NCI-H524 treated with DMSO at 0.1 percent for 48 hours (cell line): Measurements from ENCODE around the gene COX7A2L.
"Not testable (repeated sequence)": the region's sequence is repeated elsewhere in the genome, so short reads cannot be mapped to it uniquely, and the experiment has no call there.

Source experiments
- DNase-seq: peaks from one replicate; lab custom pipeline; 2025; lab: John Stamatoyannopoulos, UW

The COX7A2L gene

DNA sequence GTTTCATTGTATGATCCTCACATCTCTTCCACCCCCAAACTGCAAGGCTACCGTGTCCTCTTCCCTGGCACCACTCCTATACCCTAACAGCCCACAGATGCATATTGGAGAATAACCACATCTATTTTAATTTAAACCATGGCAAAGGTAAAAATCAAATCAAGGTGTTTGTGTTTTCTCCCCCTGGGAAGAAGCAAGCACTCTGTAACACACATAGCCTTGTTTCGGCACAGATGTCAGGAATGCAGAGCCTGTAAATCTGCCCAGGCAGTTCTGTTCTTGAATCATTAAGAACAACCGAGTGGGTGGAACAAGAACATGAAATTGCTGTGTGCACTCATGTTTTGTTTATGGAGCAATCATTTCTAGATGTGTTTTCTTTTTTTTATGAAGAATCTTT, 6.8 kb upstream of the COX7A2L start:
- DNase-seq = no peak

DNA sequence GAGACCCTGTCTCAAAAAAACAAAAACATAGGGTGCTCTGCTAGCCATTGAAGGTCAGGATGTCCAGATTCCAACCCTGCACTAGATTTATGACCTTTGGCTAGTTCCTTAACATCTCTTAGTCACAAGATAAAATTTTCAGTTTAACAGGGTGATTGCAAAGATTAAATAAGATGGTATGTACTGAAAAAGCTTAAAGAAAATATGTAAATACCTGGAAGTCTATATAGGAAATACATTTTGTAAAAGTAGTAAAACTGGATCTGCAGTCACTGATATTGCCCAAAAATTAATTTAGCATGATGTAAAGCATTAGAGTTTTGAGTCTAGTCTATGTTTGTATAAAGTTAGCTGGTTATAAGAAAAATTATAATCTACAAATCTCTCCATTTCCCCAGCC, 5.4 kb upstream of the COX7A2L start:
- no peak for DNase-seq

DNA sequence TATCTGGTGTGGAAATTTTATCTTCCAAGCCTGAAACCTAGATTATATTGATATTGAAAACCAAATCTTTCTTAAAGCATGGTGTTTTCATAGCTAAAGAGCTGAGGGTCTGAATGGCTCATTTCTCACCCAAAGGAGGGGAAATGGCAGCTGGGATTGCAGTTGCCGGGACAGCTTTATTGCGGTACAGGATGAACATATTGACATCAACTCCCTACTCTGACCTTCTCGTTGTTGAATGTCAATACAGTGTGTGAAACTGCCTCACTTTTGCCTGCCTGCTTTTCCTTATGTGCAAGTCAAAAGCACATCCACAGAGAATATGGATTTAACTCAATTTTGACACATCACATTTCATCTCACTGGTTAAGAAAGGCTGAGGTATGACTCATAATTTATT, 3.6 kb upstream of the COX7A2L start:
- no peak for DNase-seq

DNA sequence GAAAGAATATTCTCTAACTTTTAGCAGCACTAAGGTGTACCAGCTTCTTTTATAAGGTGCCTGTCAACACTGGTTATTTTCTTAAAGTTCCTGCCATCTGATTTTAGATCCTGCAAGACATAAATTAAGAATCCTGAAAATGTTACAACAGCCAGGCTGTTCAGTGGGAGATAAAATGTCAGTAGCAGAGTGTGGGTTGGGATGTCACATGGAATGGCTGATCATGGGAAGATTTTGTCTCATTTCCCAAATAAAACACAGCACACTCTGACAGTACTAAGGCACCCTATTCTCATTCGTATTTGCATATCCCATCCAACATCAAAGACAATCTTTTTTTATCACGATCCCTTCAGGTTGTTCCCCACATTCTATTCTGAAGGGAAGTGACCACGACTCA, 2.4 kb upstream of the COX7A2L start:
- DNase-seq = no peak

DNA sequence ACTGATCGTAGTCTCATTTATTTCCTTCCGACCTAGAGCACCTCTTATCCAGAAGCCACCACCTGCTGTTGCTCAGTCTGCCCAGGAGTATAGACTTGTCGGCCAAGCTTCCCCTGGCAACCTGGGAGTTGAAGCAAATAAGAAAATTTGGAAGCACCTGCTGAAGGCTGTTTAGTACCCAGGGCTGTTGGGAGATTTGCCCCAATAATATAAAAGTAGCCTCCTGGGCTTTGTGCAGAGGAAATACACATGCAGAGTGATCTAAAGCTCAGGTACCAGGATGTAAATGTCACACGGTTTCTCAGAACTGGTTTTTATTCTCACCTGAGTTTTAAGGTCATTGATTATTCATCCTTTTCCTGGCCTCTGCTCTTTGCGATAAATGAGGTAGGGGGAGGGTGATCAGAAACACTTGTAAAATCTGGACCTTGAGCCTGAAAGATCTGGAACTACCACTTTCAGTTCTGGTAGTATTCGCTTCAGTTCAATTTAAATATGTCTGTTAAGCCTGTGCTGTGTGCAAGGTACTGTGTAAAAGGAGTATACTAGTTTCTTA, 789 bp upstream of the COX7A2L start:
- DNase-seq = no peak

DNA sequence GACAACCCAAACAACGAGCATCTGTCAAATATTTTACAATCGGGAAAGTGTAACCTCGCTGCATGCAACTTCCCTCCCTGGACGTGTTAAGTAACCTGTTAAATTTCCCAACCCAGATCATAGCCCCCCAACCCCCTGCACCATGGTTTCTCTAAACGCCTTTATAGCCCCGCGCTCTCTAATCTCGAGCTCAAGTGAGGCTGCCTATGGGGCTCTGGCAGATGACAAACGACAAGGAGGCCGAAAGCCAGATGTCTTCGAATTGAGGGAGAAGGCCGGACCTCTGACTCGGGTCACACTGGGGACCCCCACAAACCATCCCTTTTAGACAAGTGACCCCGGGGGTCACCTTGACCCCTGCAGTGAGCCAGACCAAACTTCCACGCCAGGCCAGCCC, 526 bp downstream of the COX7A2L start:
- DNase-seq = no peak

DNA sequence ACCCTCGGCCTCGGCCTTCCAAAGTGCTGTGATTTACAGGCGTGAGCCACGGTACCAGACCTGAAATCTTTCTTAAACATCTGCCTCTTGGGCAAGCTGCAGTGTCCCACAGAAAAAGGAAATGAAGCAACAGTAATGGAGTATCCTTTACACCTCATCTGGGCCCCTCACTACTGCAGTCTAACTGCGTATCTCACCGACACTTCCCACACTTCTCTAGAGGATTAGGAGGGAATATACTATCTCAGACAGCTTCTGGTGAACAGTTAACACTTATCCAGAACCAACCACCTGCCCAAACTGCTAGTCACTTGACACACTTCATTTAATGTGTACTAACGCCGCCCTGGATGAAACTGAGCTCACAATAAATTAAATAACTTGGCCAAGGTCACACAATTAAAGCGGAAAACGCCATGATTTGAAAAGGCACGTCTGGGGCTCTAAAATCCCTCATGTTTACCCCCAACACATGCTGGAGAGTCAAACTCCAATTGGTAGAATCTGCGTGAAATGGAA, 993 bp downstream of the COX7A2L start:
- peak; percentile 39 for DNase-seq

DNA sequence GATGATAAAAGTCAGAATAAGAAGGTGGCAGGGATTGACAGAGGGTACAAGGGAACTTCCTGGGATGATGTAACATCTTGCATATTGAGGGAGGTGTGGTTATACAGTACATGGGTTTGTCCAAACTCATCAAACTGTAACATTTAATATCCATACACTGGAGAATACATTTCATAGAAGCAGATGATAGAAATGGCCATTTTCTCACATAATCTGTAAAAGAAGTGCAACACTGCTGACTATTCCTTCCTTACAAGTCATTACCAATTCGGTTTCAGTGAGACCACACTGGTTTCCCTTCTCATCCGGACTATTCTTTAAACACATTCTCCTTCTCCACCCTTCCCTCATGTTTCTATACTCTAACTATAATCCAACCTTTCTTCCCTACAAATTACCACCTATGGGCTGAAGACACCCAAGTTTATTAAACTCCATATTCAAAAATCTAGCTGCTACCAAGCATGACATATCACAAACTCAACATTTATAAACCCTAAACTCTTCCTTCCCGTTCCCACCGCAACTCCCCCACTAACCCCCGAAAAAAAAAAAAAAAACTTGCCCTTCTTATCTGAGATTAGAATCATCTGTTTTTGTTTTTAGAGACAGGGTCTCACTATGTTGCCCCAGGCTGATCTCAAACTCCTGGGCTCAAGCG, 1.6 kb downstream of the COX7A2L start:
- no peak for DNase-seq

DNA sequence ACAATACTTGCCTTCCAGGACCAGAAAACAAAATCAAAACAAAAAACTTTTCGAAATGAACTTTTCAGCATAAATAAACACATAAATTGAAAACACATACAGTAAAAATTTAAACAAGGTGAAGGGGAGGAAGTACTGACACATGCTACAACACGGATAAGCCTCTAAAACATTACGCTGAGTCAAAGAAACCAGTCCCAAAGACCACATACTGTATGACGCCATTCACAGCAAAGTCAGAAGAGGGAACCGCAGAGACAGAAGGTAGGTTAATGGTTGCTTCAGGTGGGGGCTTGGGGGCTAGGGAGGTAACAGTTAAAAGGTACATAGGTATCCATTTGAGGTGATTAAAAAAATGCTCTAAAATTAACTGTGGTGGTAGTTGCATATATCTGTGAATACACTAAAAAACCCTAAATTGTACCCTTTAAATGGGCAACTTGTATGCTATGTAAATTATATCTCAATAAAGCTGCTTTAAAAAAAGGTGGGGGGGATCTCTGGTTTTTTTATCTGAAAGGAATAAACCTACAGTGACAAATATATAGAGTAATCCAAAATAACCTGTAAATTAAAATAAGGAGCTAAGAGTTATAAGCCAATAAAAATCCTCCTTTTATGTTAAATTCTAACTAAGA, 7.1 kb downstream of the COX7A2L start:
- no peak for DNase-seq

DNA sequence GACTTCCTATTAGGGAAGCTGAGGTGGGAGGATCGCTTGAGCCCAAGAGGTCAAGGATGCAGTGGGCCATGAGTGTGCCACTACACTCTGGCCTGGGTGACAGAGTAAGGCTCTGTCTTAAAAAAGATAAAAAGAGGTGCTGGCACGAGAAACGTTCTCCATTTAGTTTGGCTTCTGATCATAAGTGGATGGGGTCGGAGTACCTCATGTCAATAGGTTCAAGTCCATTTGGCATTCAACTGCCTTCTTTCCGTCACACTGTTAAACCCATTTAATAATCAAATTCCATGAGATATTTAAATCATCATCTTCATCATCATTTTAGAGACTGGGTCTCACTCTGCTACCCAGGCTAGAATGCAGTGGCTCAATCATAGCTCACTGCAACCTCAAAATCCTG, 9.2 kb downstream of the COX7A2L start:
- DNase-seq = no peak

DNA sequence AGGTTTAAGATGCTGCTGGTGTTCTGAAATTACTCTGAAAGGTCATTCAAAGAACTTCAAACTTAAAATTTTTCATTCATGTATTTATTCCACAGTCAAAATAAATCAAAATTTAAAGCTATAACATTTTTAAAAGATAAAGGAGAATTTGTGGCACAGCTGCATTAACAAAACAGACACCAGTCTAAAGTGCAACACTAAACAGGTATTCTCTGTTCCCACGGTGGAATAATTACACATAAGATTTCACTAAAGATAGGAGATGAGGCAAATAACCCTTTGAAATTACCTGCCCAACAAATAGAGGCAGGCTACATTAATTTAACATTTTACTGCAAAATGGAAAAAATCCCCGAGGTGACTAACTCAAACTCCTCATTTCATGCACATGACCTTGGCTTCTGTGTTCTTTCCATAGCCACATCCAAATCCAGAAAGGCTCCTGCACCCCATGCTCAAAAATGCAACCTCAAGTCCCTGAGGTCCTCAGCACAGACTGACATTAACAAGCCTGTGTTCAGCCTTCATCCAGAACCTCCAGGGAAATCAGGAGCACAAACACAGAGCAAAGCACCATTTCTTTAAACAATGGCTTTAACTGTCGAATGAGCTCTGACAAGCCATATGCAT, 10.5 kb downstream of the COX7A2L start:
- DNase-seq = no peak

DNA sequence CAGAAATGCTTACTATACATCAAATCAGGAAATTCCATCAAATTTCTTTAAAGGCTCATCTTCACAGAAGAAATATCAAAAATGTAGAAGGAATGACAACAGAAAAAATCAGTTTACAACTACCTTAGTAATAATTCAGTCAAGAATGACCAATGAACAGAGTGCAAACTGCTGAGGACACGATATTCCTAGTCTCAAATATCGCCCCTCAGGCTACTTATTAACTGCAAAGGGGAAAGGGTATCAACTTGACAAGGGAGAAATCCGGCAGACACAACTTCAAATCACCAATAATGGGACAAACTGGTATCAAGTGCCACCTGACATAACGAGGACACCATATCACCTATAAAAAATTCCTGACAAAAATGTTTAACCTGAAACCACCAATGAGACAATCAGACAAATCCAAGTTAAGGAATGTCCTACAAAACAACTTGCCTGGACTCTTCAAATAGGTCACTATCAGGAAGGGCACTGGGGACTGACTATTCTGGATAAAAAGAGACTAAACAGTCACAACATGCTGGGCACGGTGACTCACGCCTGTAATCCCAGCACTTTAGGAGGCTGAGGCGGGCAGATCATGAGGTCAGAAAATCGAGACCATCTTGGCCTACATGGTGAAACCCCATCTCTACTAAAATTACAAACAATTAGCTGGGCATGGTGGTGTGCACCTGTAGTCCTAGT, 12.8 kb downstream of the COX7A2L start:
- DNase-seq = no peak

DNA sequence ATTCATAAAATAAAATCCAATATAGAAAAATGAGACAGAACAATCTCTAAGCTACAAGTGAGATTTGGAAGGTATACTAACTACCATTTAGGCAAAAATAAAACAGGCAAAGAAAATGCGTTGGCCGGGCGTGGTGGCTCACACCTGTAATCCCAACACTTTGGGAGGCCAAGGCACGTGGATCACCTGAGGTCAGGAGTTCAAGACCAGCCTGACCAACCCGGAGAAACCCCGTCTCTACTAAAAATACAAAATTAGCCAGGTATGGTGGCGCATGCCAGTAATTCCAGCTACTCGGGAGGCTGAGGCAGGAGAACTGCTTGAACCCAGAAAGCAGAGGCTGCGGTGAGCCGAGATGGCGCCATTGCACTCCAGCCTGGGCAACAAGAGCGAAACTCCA, 13.5 kb downstream of the COX7A2L start:
- not testable (repeated sequence) for DNase-seq

DNA sequence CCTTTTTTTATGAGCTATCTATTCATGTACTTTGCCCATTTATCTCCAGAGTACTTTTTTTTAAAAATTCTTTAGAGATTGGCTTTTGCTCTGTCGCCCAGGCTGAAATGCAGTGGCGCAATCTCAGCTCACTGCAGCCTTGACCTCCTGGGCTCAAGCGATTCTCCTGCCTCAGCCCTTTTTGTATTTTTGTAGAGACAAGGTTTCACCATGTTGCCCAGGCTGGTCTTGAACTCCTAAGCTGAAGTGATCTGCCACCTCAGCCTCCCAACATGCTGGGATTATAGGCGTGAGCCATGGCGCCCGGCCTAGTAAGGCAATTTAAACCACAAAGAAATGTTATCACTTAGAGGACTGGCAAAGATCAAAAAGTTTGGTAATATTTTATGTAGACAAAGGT, 14.2 kb downstream of the COX7A2L start:
- DNase-seq = not testable (repeated sequence)

DNA sequence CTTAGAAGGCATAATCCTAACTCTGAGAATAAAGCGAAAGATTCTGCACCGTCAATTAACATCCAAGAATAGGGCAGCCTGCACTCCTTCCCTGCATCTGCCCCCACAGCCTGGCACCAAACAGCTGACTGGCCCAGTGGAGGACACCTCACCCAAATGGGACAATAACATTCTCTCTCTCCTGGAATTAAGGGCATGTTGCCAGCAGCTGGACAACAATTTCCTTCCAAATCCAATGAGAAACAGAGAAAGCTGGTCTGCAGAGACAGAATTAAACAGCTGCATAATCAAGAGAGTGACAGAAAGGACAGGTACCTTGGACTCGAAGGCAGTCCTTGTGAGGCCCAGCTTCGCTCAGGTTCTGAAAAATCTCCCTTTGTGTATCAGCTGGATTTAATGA, 15.0 kb downstream of the COX7A2L start:
- no peak for DNase-seq

DNA sequence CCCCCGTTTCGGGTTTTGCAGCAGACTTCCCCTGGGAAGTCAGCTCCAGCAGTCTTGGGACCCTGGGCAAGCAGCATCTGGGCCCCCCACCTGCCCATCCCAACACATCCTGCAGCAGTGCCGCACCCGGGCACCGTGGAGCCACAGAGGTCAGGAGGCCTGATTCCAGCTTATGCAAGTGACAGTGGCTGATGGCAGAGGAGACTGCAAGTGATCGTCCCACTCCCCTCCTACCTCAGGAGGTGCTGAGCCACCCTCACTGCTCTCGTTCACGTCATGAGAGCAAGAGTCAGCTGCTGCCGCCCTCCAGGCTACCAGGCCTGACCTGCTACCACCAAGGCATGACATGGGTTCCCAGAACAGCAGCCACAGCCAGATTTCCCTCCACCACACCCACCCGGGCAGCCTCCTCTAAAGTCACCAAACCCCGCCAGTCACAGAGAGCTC, 18.2 kb downstream of the COX7A2L start:
- DNase-seq = no peak

DNA sequence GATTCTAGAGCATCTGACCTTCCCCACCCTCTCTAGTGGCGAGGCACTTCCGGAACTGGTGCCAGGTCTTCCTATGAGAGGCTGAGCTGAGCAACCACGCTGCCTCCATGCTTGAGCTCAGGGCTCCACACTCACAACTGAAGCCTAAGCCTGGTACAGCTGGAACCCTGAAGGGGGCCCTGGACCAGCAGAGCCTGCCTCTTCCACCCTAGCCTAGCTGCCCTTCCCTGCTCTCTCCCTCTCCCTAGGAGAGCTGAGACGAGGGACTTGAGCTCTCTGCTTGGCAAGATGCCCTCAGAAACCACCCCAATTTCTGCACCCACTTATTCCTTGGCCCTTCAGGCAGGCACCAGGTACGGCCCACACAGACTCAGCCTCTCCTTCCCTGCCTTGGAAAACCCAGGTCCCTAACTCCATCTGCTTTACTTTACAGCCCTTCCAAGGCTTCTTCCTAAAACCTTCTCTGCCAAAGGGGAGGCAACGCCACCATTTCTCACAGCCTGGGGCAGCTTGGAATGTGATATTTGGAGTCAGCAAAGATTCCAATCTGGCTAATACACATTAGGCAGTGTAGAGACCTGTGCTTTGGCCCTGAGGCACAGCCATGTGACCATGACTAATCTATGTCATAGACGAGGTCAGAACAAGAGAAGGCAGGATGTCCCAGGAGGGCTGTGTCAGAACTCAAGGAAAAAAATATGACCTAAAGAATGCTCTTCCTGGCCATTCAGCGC, 18.8 kb downstream of the COX7A2L start:
- DNase-seq = no peak

DNA sequence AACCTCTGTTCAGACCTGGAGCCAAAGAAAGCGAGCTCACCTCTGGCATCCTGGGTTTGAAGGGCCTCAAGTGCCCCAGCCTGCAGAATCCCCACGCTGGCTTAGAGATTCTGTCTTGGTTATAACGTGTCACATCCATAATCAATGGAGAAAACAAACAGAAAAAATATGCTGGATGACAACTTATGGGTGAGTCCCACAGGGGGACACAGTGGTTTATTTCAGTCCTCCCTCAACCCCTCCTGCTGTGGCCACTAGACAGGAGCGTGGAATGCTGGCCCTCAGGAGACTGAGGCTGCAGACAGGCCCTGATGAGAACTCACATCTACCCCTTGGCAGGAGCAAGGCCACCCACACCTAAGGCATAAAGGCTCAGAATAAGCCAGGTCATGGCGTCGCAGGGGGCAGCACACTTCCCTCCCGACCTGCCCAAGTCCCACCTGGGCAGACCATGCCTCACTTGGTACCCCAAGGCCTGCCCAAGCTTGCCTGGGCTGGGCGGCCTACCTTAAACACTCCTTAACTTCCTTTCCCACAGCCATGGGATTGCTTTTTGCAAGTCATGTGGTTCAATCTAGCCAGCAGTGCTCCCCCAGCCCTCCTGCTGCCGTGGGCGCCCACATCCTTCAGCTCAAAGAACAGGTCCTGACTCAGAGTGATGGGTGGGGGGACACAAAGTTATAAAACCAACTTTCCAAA, 19.9 kb downstream of the COX7A2L start:
- DNase-seq = no peak

DNA sequence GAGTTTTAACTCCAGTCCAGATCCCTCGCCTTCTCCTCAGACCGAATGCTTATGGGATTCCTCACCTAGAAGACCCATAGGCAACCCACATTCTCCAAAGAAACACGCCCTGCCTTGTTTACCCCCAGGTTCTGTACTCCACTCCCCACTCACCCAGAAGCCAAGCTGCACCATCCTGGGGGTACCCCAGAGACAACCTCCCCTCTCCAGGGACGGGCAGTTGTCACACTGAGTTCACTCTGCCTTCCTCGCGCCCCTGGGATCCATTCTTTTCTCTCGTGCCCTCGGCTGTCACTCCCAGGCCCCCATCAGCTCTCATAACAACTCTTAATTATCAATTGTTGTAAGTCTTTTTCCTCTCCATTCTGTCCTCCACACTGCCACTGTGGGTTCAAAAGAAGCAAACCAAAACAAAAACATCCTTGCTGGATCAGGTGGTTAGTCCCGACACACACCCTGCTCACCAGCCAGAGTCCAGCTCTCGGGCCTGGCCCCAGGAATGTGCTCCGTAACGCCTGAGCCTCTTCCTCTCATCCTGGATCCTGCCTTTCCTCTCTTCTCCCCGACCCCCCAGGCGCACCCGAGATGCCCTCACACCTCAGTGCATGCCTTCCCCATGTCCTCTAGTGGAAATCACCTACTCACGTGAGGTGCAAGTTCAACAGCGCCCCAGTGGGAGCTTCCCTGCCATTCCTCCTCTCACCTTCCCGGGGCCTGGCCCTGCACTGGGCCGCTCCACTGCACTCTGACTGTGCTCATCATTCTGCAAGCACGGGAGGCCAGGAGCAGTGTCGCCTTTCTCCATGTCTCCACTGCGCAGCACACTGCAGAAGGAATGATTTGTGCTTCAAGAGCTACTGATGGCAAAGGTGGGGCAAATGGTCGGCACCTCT, 20.7 kb downstream of the COX7A2L start:
- no peak for DNase-seq
